Spinal cord (tissue), 10 donors: ENCODE results near the gene AQP12A. TPM values are rescaled to one million over a fixed set of nuclear protein-coding genes. Genes with fewer than 3 reads are reported as not detected.
"Not testable (repeated sequence)": the region's sequence is repeated elsewhere in the genome, so short reads cannot be mapped to it uniquely, and the experiment has no call there.

ENCODE experiments used
- DNase-seq, 6 donors: peaks; one replicate each; pipeline versions ENCODE4 v3.0.0 to v3.0.0-alpha.2; 2013 to 2015; ENCODE audit warnings: low spot score in 6 of 6, low read depth in 4 of 6
- H3K27ac ChIP-seq: one replicate; pipeline ENCODE4 v1.5.1; 2013; ENCODE audit warnings: low read depth, low read length, control low read depth
- H3K27me3 ChIP-seq: one replicate; pipeline ENCODE4 v1.6.1; 2013; ENCODE audit warnings: low read length; ENCODE audit not compliant: control insufficient read depth, insufficient read depth
- H3K36me3 ChIP-seq: one replicate; pipeline ENCODE4 v1.6.1; 2013; ENCODE audit warnings: low read length; ENCODE audit not compliant: control insufficient read depth, insufficient read depth
- H3K4me1 ChIP-seq: one replicate; pipeline ENCODE4 v1.6.1; 2013; ENCODE audit warnings: low read length; ENCODE audit not compliant: control insufficient read depth, insufficient read depth
- H3K4me3 ChIP-seq: one replicate; pipeline ENCODE4 v1.5.1; 2013; ENCODE audit warnings: low read depth, low read length, control low read depth
- H3K9me3 ChIP-seq: one replicate; pipeline ENCODE4 v1.6.1; 2013; ENCODE audit warnings: low read length; ENCODE audit not compliant: control insufficient read depth, insufficient read depth
- WGBS: methylation state at CpG from one replicate; pipeline ENCODE4 v1.1.5; 2013; ENCODE audit warnings: missing lambda C conversion rate; ENCODE audit not compliant: insufficient coverage; 5-methylcytosine and 5-hydroxymethylcytosine counted together
- polyA plus RNA-seq, 2 donors: library from polyadenylated mRNA; unstranded; fragments of 120-200 nt; gene quantifications; one replicate each; pipeline ENCODE4 v1.2.1, GENCODE V29; 2013; ENCODE audit not compliant: insufficient read length in 2 of 2
- total RNA-seq, 2 donors: library from RNA; depleted of rRNA in 1 of 2; stranded (reverse); fragments of 120-200 nt in 1 of 2; fragments of >200 nt in 1 of 2; gene quantifications; one replicate each; pipeline versions ENCODE4 v1.2.3 to v1.2.4, GENCODE V29; 2013 to 2014
- donor health status: healthy.

AQP12A gene
- total and polyA plus RNA-seq, 4 donors, result 0.62 TPM; not detected in 3

GRCh38 chr2:240674461-240675184 is 17.0 kb upstream of the AQP12A start:
- DNase-seq, H3K9me3 ChIP-seq, H3K4me1 ChIP-seq, H3K4me3 ChIP-seq, H3K27ac ChIP-seq, H3K36me3 ChIP-seq: not testable (repeated sequence)
- peaks cover 27% of the 10 kb centered on the region for H3K27me3 ChIP-seq
- 56% methylated on average over 7 of the region's 16 CpGs for WGBS

GRCh38 chr2:240675345-240675744 is 16.3 kb upstream of the AQP12A start:
- not testable (repeated sequence) for H3K4me3 ChIP-seq, H3K9me3 ChIP-seq, H3K27ac ChIP-seq, DNase-seq, H3K36me3 ChIP-seq, H3K4me1 ChIP-seq
- no CpG with 5 or more reads among the region's 24 CpGs for WGBS
- H3K27me3 ChIP-seq, result peaks cover 22% of the 10 kb centered on the region

GRCh38 chr2:240678043-240678442 is 13.6 kb upstream of the AQP12A start:
- not testable (repeated sequence) for H3K4me3 ChIP-seq, H3K27ac ChIP-seq, DNase-seq, H3K4me1 ChIP-seq, H3K27me3 ChIP-seq, H3K9me3 ChIP-seq, H3K36me3 ChIP-seq
- no CpG with 5 or more reads among the region's 14 CpGs for WGBS

GRCh38 chr2:240678909-240679308 is 12.8 kb upstream of the AQP12A start:
- not testable (repeated sequence) for H3K36me3 ChIP-seq, H3K27me3 ChIP-seq, H3K27ac ChIP-seq, H3K4me1 ChIP-seq, DNase-seq, H3K4me3 ChIP-seq, H3K9me3 ChIP-seq
- no CpG with 5 or more reads among the region's 19 CpGs for WGBS

- not testable (repeated sequence) for H3K4me3 ChIP-seq, DNase-seq, H3K4me1 ChIP-seq, H3K36me3 ChIP-seq, H3K27me3 ChIP-seq, H3K27ac ChIP-seq, H3K9me3 ChIP-seq
- WGBS, result no CpG with 5 or more reads among the region's 11 CpGs
Observed at GRCh38 chr2:240680185-240680584, 11.5 kb upstream of the AQP12A start.

DNA sequence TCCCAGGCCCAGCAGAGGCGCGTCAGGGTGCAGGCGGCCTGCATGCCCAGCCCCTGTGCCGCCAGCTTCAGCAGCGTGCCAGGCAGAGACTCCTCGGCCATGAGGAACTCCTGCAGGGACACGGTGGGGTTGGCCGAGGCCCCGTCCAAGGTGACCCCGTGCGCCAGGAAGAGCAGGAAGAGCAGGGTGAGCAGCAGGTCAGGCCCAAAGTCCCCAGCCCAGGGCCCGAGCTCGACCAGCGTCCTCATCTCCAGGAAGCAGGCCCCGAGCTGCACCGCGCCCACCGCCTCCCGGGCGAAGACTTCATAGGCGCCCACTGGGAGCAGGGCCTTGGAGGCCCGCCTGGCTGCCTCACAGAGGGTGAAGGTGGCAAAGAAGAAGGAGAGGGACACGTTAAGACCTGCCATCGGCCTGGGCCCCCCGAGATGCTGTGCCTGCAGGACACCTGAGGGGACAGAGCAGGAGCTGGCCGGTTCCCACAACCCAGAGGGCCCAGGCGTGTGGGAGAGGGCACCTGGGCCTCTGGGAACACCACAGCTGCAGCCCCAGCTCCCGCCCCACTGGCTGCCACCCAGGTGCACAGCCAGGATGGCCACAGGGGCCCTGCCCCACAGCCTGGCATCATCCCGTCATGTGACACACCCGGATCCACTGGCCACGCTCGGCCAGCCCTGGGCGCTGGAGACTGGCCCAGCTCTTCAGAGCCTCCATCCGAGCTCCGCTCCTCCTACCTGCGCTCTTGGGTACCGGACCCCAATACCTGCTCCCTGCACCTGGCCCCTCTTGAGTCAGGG is 9.0 kb upstream of the AQP12A start, which contains the start of gene AQP12B:
Gene AQP12B (minus strand): TSS at position 455 of the 794 bp plus-strand sequence. CDS start 48 bp downstream, at position 407.
- H3K4me1 ChIP-seq, H3K9me3 ChIP-seq, H3K27ac ChIP-seq, H3K27me3 ChIP-seq, H3K4me3 ChIP-seq, H3K36me3 ChIP-seq, DNase-seq: not testable (repeated sequence)
- 89% methylated on average over 22 of the region's 37 CpGs for WGBS

GRCh38 chr2:240683329-240683979 is 8.2 kb upstream of the AQP12A start:
- H3K27ac ChIP-seq, DNase-seq, H3K27me3 ChIP-seq, H3K36me3 ChIP-seq, H3K9me3 ChIP-seq, H3K4me1 ChIP-seq, H3K4me3 ChIP-seq: not testable (repeated sequence)
- 83% methylated on average over 2 of the region's 15 CpGs for WGBS

DNA sequence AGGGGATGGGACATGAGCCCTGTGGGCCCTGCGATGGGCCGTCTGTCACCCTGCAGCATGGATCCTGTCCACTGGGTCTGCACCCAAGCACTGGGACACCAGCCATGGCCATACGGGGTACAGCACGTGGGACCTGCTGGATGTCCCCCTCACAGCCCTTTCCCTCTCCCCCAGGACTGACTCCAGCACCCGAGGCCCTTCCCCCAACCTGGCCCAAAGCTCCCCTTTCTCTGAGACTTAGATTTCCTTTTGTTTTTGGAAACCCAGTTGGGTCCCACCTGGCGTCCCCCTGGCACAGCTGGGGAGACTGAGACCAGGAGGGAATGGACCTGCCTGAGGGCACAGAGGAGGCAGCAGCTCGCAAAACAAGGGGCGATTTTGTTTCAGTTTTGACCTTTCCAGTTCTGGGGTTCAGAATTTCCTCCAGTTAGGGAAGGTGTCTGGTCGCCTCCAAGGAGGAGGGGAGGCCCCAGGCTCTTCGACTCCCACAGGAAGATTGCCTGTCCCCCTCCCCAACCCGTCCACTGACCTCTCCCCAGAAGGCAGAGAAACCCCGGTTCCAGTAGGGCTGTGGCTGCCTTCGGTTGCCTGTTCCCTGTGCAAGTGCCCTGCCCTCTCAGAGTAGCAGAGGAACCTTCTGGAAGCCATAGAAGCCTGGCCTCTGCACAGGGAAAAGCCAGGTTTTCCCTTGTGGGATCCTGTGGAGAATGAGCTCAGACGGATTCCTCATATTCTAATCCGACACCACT is 7.5 kb upstream of the AQP12A start:
- H3K27ac ChIP-seq, H3K36me3 ChIP-seq, H3K9me3 ChIP-seq, H3K4me3 ChIP-seq, DNase-seq, H3K4me1 ChIP-seq, H3K27me3 ChIP-seq: not testable (repeated sequence)
- 86% methylated on average over 11 of the region's 15 CpGs for WGBS

- Histone ChIP-seq H3K36me3 (no peaks in the 10 kb centered on the region), H3K27ac (no peak overlapping the region), H3K4me3 (no peak overlapping the region), H3K27me3 (no peaks in the 10 kb centered on the region), H3K9me3 (no peaks in the 10 kb centered on the region), H3K4me1 (no peaks in the 10 kb centered on the region)
- 76% methylated on average over 10 of the region's 10 CpGs for WGBS
- DNase-seq, result no peak
Observed at GRCh38 chr2:240685771-240686371, 5.8 kb upstream of the AQP12A start.
